Mesendoderm (in vitro differentiated cells): ENCODE data around the gene NDP.
A peak's percentile ranks its signal among the peaks of the same experiment; 100 is the strongest.

ENCODE experiments used
- DNase-seq: peaks from one replicate; pipeline ENCODE4 v3.0.0; 2013
- H2AK5ac ChIP-seq: 2 replicates; pipeline ENCODE4 v1.6.1; 2013; ENCODE audit warnings: low read length, inconsistent platforms
- H2BK120ac ChIP-seq: 2 replicates; pipeline ENCODE4 v1.6.1; 2013; ENCODE audit warnings: low read depth, mild to moderate bottlenecking, low read length, moderate library complexity, mixed read lengths
- H2BK15ac ChIP-seq: replicated peaks from 2 replicates; pipeline ENCODE4 v1.6.1; 2013; ENCODE audit warnings: low read depth, mild to moderate bottlenecking, moderate library complexity
- H2BK5ac ChIP-seq: 2 replicates; pipeline ENCODE4 v1.6.1; 2013; ENCODE audit warnings: low read length, inconsistent platforms
- H3K18ac ChIP-seq: 2 replicates; pipeline ENCODE4 v1.6.1; 2013; ENCODE audit warnings: mild to moderate bottlenecking, low read length, mixed read lengths
- H3K23ac ChIP-seq: one replicate; pipeline ENCODE4 v1.6.1; 2013; ENCODE audit warnings: low read length
- H3K27ac ChIP-seq: 2 replicates; pipeline ENCODE4 v1.5.1; 2013; ENCODE audit warnings: low read depth, mild to moderate bottlenecking, inconsistent platforms, low read length, moderate library complexity
- H3K27me3 ChIP-seq: 2 replicates; pipeline ENCODE4 v1.6.1; 2013; ENCODE audit warnings: low read length, control low read depth, mild to moderate bottlenecking, inconsistent platforms; ENCODE audit not compliant: insufficient read depth, poor library complexity
- H3K36me3 ChIP-seq: 2 replicates; pipeline ENCODE4 v1.6.1; 2013; ENCODE audit warnings: low read length, inconsistent platforms; ENCODE audit not compliant: control insufficient read depth, insufficient read depth
- H3K4ac ChIP-seq: one replicate; pipeline ENCODE4 v1.6.1; 2013; ENCODE audit warnings: low read depth, mild to moderate bottlenecking, low read length, moderate library complexity
- H3K4me1 ChIP-seq: 2 replicates; pipeline ENCODE4 v1.6.1; 2013; ENCODE audit warnings: low read depth, low read length, inconsistent platforms; ENCODE audit not compliant: control insufficient read depth
- H3K4me2 ChIP-seq: 2 replicates; pipeline ENCODE4 v1.6.1; 2013; ENCODE audit warnings: low read length
- H3K4me3 ChIP-seq: 2 replicates; pipeline ENCODE4 v1.5.1; 2013; ENCODE audit warnings: mild to moderate bottlenecking, low read length
- H3K56ac ChIP-seq: one replicate; pipeline ENCODE4 v1.6.1; 2013; ENCODE audit warnings: low read length
- H3K79me1 ChIP-seq: 2 replicates; pipeline ENCODE4 v1.6.1; 2013; ENCODE audit warnings: low read length, inconsistent platforms
- H3K79me2 ChIP-seq: 2 replicates; pipeline ENCODE4 v1.6.1; 2013; ENCODE audit warnings: mild to moderate bottlenecking, low read length; ENCODE audit not compliant: control insufficient read depth, insufficient read depth
- H3K9ac ChIP-seq: 2 replicates; pipeline ENCODE4 v1.6.1; 2013; ENCODE audit warnings: low read length, inconsistent platforms
- H4K5ac ChIP-seq: one replicate; pipeline ENCODE4 v1.6.1; 2013; ENCODE audit warnings: low read length
- H4K8ac ChIP-seq: one replicate; pipeline ENCODE4 v1.6.1; 2013; ENCODE audit warnings: low read depth, mild to moderate bottlenecking, control low read depth, low read length, moderate library complexity
- WGBS: extraction: QIAGEN DNeasy Blood & Tissue Kit; methylation state at CpG from one replicate; pipeline ENCODE4 v1.1.7; 2013; ENCODE audit warnings: low lambda C conversion rate, missing lambda C conversion rate; ENCODE audit not compliant: insufficient coverage; ENCODE audit errors: extremely low coverage; 5-methylcytosine and 5-hydroxymethylcytosine counted together

NDP gene

DNA sequence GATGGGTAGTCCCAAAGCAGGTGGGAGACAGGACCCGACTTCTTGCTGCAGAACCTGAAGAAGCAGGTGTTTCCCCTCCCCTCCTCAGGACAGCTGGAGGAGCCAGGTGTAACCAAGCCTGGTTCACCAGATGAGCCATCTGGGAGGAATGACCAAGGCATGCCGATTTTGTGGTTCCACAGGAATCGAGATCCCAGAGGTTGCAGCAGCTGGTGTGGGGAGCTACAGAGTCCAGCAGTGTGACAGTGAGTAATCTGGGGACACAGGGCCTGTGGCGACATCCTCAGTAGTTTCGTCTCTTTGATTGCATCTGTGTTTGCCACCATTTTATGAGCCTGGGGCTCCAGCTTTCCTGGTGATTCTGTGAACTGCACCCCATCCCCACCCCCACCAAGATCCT lies 2.6 kb upstream of the NDP start:
- Histone ChIP-seq H2BK120ac (no peak overlapping the region), H2AK5ac (no peak overlapping the region), H3K27ac (no peak overlapping the region), H2BK15ac (no peak overlapping the region), H3K56ac (no peak overlapping the region), H3K4me2 (no peak overlapping the region), H3K4ac (no peak overlapping the region), H3K4me3 (no peak overlapping the region), H3K9ac (no peak overlapping the region), H3K18ac (no peak overlapping the region), H3K4me1 (no peaks in the 10 kb centered on the region), H3K79me2 (no peaks in the 10 kb centered on the region), H4K5ac (no peak overlapping the region), H3K23ac (no peak overlapping the region), H3K79me1 (no peaks in the 10 kb centered on the region), H2BK5ac (no peak overlapping the region), H4K8ac (no peak overlapping the region), H3K36me3 (no peaks in the 10 kb centered on the region), H3K27me3 (no peaks in the 10 kb centered on the region)
- no peak for DNase-seq
- WGBS: no CpG with 5 or more reads among the region's 5 CpGs

DNA sequence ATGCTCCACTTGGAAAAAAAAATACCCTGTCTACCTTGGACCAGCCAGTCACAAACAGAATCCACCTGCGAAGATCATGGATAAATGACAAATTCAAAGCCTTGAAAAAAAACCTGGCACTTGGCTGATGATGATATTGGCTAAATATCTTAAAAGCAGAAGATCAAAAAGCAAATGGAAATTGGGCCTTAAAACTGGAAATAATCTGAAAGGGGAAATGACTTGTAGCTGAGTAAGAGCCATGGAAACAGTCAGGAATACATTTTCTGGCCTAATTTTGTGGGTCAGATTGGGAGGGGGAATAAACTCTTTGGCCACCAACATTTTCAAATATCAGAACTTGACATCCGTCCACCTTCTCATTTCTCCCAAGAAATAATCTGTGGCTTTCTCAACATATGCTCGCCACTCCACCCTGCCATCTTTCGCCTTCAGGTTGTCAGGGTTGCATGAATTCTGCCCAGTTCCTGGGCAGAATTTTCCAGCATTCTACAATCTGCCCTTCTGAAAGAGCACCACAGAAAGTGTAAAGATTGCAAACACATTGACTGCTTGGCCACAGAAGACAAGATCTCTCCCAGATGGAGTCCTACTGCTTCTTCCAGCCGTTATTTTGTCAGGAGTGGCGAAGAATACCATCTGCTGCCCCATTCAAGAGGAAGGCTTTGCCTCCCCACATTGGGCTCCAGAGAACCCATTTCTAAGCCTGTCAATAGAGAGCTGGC lies 1.7 kb upstream of the NDP start:
- Histone ChIP-seq H3K27me3 (no peaks in the 10 kb centered on the region), H2AK5ac (no peak overlapping the region), H3K4me1 (no peaks in the 10 kb centered on the region), H3K56ac (no peak overlapping the region), H3K79me1 (no peaks in the 10 kb centered on the region), H3K9ac (no peak overlapping the region), H3K79me2 (no peaks in the 10 kb centered on the region), H3K4me2 (no peak overlapping the region), H2BK120ac (no peak overlapping the region), H3K18ac (no peak overlapping the region), H3K4ac (no peak overlapping the region), H2BK5ac (no peak overlapping the region), H3K27ac (no peak overlapping the region), H3K36me3 (no peaks in the 10 kb centered on the region), H3K23ac (no peak overlapping the region), H3K4me3 (no peak overlapping the region), H4K8ac (no peak overlapping the region), H4K5ac (no peak overlapping the region), H2BK15ac (no peak overlapping the region)
- WGBS: no CpG with 5 or more reads among the region's 6 CpGs
- DNase-seq: no peak

DNA sequence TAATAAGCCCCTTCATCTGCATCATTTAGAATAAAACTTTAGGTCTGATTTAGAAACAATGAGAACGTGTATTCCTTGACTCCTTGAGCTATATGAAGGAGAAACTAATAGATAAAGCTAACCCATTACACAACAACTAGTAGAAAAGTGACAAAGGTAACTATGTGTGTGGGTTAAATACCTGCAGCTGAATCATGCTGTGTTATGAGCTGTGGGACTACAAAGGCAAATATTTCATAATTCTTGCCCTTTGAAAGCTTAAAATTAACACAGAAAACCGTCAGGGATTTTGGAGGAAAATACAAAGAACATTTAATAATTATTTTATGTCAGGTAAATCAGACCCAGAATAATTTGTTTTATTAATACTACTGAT lies 898 bp upstream of the NDP start:
- H4K8ac ChIP-seq: no peak overlapping the region
- H3K36me3 ChIP-seq: no peaks in the 10 kb centered on the region
- H2AK5ac ChIP-seq: no peak overlapping the region
- no peak overlapping the region for H3K27ac ChIP-seq
- DNase-seq: no peak
- H3K23ac ChIP-seq: no peak overlapping the region
- H4K5ac ChIP-seq: no peak overlapping the region
- H2BK15ac ChIP-seq: no peak overlapping the region
- no CpG with 5 or more reads among the region's 2 CpGs for WGBS
- H3K4me2 ChIP-seq: no peak overlapping the region
- no peak overlapping the region for H3K9ac ChIP-seq
- no peaks in the 10 kb centered on the region for H3K79me1 ChIP-seq
- no peaks in the 10 kb centered on the region for H3K4me1 ChIP-seq
- H3K27me3 ChIP-seq: no peaks in the 10 kb centered on the region
- H3K56ac ChIP-seq: no peak overlapping the region
- no peak overlapping the region for H2BK120ac ChIP-seq
- H3K4ac ChIP-seq: no peak overlapping the region
- no peak overlapping the region for H3K4me3 ChIP-seq
- no peaks in the 10 kb centered on the region for H3K79me2 ChIP-seq
- no peak overlapping the region for H2BK5ac ChIP-seq
- H3K18ac ChIP-seq: no peak overlapping the region

DNA sequence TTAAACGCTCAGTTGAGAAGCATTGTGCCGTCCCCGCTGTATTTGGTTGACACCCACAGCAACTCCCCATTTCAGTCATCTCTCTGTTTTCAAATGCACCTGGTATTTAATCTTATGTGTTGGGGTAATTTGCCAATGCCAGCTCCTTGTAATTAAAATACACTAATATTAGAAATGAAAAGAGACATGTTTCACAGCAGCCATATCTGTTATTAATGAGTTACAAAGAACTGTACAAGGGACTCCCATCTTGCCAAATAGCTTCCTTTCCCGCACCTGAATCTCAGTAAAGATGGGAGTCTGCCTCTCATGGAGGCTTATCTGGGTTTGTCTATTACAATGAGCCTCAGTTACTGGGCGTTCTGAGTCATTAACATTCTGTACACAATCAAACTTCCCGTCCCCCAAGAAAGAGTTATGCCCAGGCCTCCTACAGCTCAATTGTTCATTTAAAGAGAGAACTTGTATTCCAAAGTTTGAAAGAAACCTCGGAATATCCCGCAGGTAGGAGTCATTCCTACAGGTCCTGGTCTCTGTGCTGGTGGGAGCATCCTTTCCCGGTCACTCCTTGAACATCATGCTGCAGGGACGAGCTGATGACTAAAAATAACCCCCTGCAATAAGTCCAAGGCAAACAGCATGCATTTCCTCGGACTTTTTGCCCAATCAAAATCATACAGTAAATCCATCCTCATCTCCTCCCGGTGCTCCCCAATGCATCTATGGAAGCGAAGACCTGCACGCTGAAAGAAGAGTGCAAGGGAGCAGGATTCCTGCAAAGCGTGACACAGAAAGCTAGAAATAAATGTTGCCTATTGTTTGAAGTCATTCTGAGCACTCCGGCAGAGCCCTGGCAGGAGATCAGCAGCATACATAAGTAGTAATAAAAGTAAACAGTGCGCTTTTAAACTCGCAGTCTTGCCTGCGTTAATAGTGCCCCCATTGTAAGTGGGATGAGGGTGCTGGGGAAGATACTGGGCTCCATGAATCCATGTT lies 926 bp downstream of the NDP start:
- no peak overlapping the region for H3K56ac ChIP-seq
- H3K27ac ChIP-seq: no peak overlapping the region
- H2AK5ac ChIP-seq: no peak overlapping the region
- no peak overlapping the region for H3K4me2 ChIP-seq
- no peak for DNase-seq
- no peak overlapping the region for H4K8ac ChIP-seq
- no peak overlapping the region for H3K18ac ChIP-seq
- H3K4me3 ChIP-seq: no peak overlapping the region
- H3K4me1 ChIP-seq: no peaks in the 10 kb centered on the region
- H2BK15ac ChIP-seq: no peak overlapping the region
- no peak overlapping the region for H3K4ac ChIP-seq
- H3K36me3 ChIP-seq: no peaks in the 10 kb centered on the region
- H3K9ac ChIP-seq: no peak overlapping the region
- no peaks in the 10 kb centered on the region for H3K79me1 ChIP-seq
- H2BK5ac ChIP-seq: no peak overlapping the region
- no peak overlapping the region for H3K23ac ChIP-seq
- H3K27me3 ChIP-seq: no peaks in the 10 kb centered on the region
- WGBS: no CpG with 5 or more reads among the region's 19 CpGs
- H3K79me2 ChIP-seq: no peaks in the 10 kb centered on the region
- H2BK120ac ChIP-seq: no peak overlapping the region
- no peak overlapping the region for H4K5ac ChIP-seq

DNA sequence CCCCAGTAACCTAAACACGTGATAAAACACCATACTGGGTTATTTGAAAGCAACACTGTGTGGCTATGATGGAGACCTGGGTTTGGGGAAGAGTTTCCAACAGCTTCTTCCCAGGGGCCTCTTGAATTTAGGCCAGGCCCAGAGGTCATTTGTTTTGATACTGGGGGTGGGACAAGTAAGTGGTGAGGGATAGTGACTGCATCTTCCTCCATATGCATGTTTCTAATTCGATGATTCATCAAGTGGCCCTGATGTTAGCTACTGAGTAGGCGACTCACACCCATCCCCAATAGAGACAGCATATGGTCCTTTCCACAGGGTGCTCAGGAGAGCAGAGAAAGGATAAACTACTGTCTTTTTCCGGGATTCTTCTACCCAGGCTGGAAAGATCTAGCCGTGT lies 2.7 kb downstream of the NDP start:
- H3K79me2 ChIP-seq: no peaks in the 10 kb centered on the region
- no peaks in the 10 kb centered on the region for H3K27me3 ChIP-seq
- H4K8ac ChIP-seq: no peak overlapping the region
- no peak overlapping the region for H3K18ac ChIP-seq
- H3K4me1 ChIP-seq: no peaks in the 10 kb centered on the region
- WGBS: no CpG with 5 or more reads among the region's 5 CpGs
- no peak overlapping the region for H3K27ac ChIP-seq
- H2BK5ac ChIP-seq: no peak overlapping the region
- DNase-seq: peak; percentile 28
- H3K4me3 ChIP-seq: no peak overlapping the region
- H3K4me2 ChIP-seq: no peak overlapping the region
- no peaks in the 10 kb centered on the region for H3K79me1 ChIP-seq
- no peak overlapping the region for H3K56ac ChIP-seq
- no peaks in the 10 kb centered on the region for H3K36me3 ChIP-seq
- no peak overlapping the region for H3K4ac ChIP-seq
- H2BK120ac ChIP-seq: no peak overlapping the region
- no peak overlapping the region for H3K23ac ChIP-seq
- no peak overlapping the region for H2BK15ac ChIP-seq
- no peak overlapping the region for H3K9ac ChIP-seq
- no peak overlapping the region for H2AK5ac ChIP-seq
- H4K5ac ChIP-seq: no peak overlapping the region
